Trophoblast cell (in vitro differentiated cells and primary cell): ENCODE results near the gene HMGXB3.

Experiments used
- DNase-seq, 2 donors: peaks; one replicate each; pipeline ENCODE4 v3.0.0-alpha.2; 2016
- H2AFZ ChIP-seq: 2 replicates; pipeline ENCODE4 v1.6.1; 2013; ENCODE audit warnings: low read length, moderate library complexity, mild to moderate bottlenecking; ENCODE audit not compliant: insufficient read depth, poor library complexity
- H2AK5ac ChIP-seq: 2 replicates; pipeline ENCODE4 v1.6.1; 2013; ENCODE audit warnings: mild to moderate bottlenecking, low read length
- H2BK120ac ChIP-seq: 2 replicates; pipeline ENCODE4 v1.6.1; 2013; ENCODE audit warnings: low read length, mild to moderate bottlenecking, moderate library complexity; ENCODE audit not compliant: insufficient read depth, poor library complexity
- H2BK12ac ChIP-seq: 2 replicates; pipeline ENCODE4 v1.6.1; 2013; ENCODE audit warnings: mild to moderate bottlenecking, low read length, moderate library complexity
- H2BK5ac ChIP-seq: 2 replicates; pipeline ENCODE4 v1.6.1; 2013; ENCODE audit warnings: low read length, low read depth, moderate library complexity, mild to moderate bottlenecking; ENCODE audit not compliant: poor library complexity
- H3K14ac ChIP-seq: 2 replicates; pipeline ENCODE4 v1.6.1; 2013; ENCODE audit warnings: mild to moderate bottlenecking, low read length
- H3K18ac ChIP-seq: 2 replicates; pipeline ENCODE4 v1.6.1; 2013; ENCODE audit warnings: mild to moderate bottlenecking, low read length
- H3K23ac ChIP-seq: 2 replicates; pipeline ENCODE4 v1.6.1; 2013; ENCODE audit warnings: low read length
- H3K27ac ChIP-seq: 2 replicates; pipeline ENCODE4 v1.5.1; 2013; ENCODE audit warnings: low read depth, mild to moderate bottlenecking, inconsistent platforms, low read length, moderate library complexity
- H3K27me3 ChIP-seq: 2 replicates; pipeline ENCODE4 v1.6.1; 2013; ENCODE audit warnings: inconsistent platforms, mild to moderate bottlenecking, low read length, moderate library complexity; ENCODE audit not compliant: insufficient read depth
- H3K36me3 ChIP-seq, 2 experiments: 1 replicate in 1 of 2; 2 replicates in 1 of 2; pipeline ENCODE4 v1.6.1; 2013; ENCODE audit warnings: low read length in 2 of 2, mild to moderate bottlenecking in 2 of 2, moderate library complexity in 1 of 2; ENCODE audit not compliant: insufficient read depth in 2 of 2, control insufficient read depth in 1 of 2
- H3K4ac ChIP-seq: 2 replicates; pipeline ENCODE4 v1.6.1; 2013; ENCODE audit warnings: low read depth, mild to moderate bottlenecking, low read length, moderate library complexity
- H3K4me1 ChIP-seq, 2 experiments: 1 replicate in 1 of 2; 2 replicates in 1 of 2; pipeline ENCODE4 v1.6.1; 2013; ENCODE audit warnings: low read length in 2 of 2, mild to moderate bottlenecking in 2 of 2, moderate library complexity in 1 of 2; ENCODE audit not compliant: insufficient read depth in 2 of 2, control insufficient read depth in 1 of 2
- H3K4me2 ChIP-seq: 2 replicates; pipeline ENCODE4 v1.6.1; 2013; ENCODE audit warnings: inconsistent platforms, mild to moderate bottlenecking, low read length, moderate library complexity
- H3K4me3 ChIP-seq: 2 replicates; pipeline ENCODE4 v1.5.1; 2013; ENCODE audit warnings: mild to moderate bottlenecking, low read depth, low read length, inconsistent platforms
- H3K79me1 ChIP-seq: one replicate; pipeline ENCODE4 v1.6.1; 2013; ENCODE audit warnings: low read length
- H3K79me2 ChIP-seq: 2 replicates; pipeline ENCODE4 v1.6.1; 2013; ENCODE audit warnings: low read length, mild to moderate bottlenecking; ENCODE audit not compliant: control insufficient read depth, insufficient read depth, poor library complexity
- H3K9ac ChIP-seq: 2 replicates; pipeline ENCODE4 v1.6.1; 2013; ENCODE audit warnings: mild to moderate bottlenecking, low read length
- H3K9me3 ChIP-seq: 2 replicates; pipeline ENCODE4 v1.6.1; 2013; ENCODE audit warnings: low read depth, mild to moderate bottlenecking, control low read depth, inconsistent platforms, low read length; ENCODE audit not compliant: insufficient read depth
- H4K12ac ChIP-seq: 2 replicates; pipeline ENCODE4 v1.6.1; 2013; ENCODE audit warnings: low read depth, mild to moderate bottlenecking, low read length, moderate library complexity
- H4K8ac ChIP-seq: 2 replicates; pipeline ENCODE4 v1.6.1; 2013; ENCODE audit warnings: low read depth, mild to moderate bottlenecking, low read length, moderate library complexity
- H4K91ac ChIP-seq: one replicate; pipeline ENCODE4 v1.6.1; 2013; ENCODE audit warnings: low read depth, mild to moderate bottlenecking, low read length, moderate library complexity
- WGBS: extraction: QIAGEN DNeasy Blood & Tissue Kit; methylation state at CpG from one replicate; pipeline ENCODE4 v1.1.7; 2013; ENCODE audit warnings: missing lambda C conversion rate; ENCODE audit not compliant: insufficient read length, insufficient coverage; ENCODE audit errors: extremely low coverage; 5-methylcytosine and 5-hydroxymethylcytosine counted together

Gene HMGXB3

GRCh38 chr5:150053713-150054392 is 53.3 kb downstream of the HMGXB3 start:
- Histone ChIP-seq H3K9ac (no peak overlapping the region), H3K4me2 (no peak overlapping the region), H2AFZ (no peak overlapping the region), H4K12ac (no peak overlapping the region), H3K79me1 (no peaks in the 10 kb centered on the region), H3K14ac (no peak overlapping the region), H3K18ac (no peak overlapping the region), H3K79me2 (no peaks in the 10 kb centered on the region), H2BK12ac (no peak overlapping the region), H3K4ac (no peak overlapping the region), H2BK120ac (no peak overlapping the region), H3K4me3 (no peak overlapping the region), H3K4me1 (peaks cover 8 to 9% of the 10 kb centered on the region in 2 experiments), H4K91ac (no peak overlapping the region), H2BK5ac (no peak overlapping the region), H3K27me3 (no peaks in the 10 kb centered on the region), H4K8ac (no peak overlapping the region), H3K36me3 (peaks cover 62 to 77% of the 10 kb centered on the region in 2 experiments), H3K27ac (no peak overlapping the region), H3K23ac (no peak overlapping the region), H2AK5ac (no peak overlapping the region), H3K9me3 (peaks cover 2% of the 10 kb centered on the region)
- DNase-seq = no peak
- WGBS = no CpG with 5 or more reads among the region's 14 CpGs

- H3K27me3 ChIP-seq = no peaks in the 10 kb centered on the region
- no peak overlapping the region for H3K27ac ChIP-seq
- H3K4me2 ChIP-seq = no peak overlapping the region
- H2BK5ac ChIP-seq = no peak overlapping the region
- peaks cover 8% of the 10 kb centered on the region in 2 experiments for H3K4me1 ChIP-seq
- H3K9ac ChIP-seq = no peak overlapping the region
- no peak overlapping the region for H2BK120ac ChIP-seq
- no peak overlapping the region for H4K91ac ChIP-seq
- H3K79me2 ChIP-seq = no peaks in the 10 kb centered on the region
- no CpG with 5 or more reads among the region's 2 CpGs for WGBS
- H3K36me3 ChIP-seq = peaks cover 56 to 71% of the 10 kb centered on the region in 2 experiments
- H3K79me1 ChIP-seq = no peaks in the 10 kb centered on the region
- no peak overlapping the region for H4K8ac ChIP-seq
- H2AK5ac ChIP-seq = no peak overlapping the region
- no peak overlapping the region for H3K23ac ChIP-seq
- peaks cover 2% of the 10 kb centered on the region for H3K9me3 ChIP-seq
- DNase-seq = peak; percentile 63 to 75
- no peak overlapping the region for H3K4me3 ChIP-seq
- no peak overlapping the region for H2BK12ac ChIP-seq
- H4K12ac ChIP-seq = no peak overlapping the region
- H3K18ac ChIP-seq = no peak overlapping the region
- no peak overlapping the region for H3K14ac ChIP-seq
- H3K4ac ChIP-seq = no peak overlapping the region
- H2AFZ ChIP-seq = no peak overlapping the region
These were observed 54.0 kb downstream of the HMGXB3 start for GRCh38 chr5:150054569-150054968.

GRCh38 chr5:150055326-150056074 is 55.0 kb downstream of the HMGXB3 start:
- H2BK120ac ChIP-seq = no peak overlapping the region

GRCh38 chr5:150056075-150056443 is 55.5 kb downstream of the HMGXB3 start:
- no CpG with 5 or more reads among the region's 9 CpGs for WGBS
- no peak for DNase-seq
- H3K9me3 ChIP-seq = peaks cover 2% of the 10 kb centered on the region

More at GRCh38 chr5:150055326-150056074, 55.0 kb downstream of the HMGXB3 start:
- no peak overlapping the region for H2AK5ac ChIP-seq
- no peak overlapping the region for H3K18ac ChIP-seq
- no peak overlapping the region for H2BK5ac ChIP-seq
- no peak overlapping the region for H3K4me3 ChIP-seq
- no peaks in the 10 kb centered on the region for H3K79me1 ChIP-seq
- H2BK12ac ChIP-seq = no peak overlapping the region
- H3K27me3 ChIP-seq = no peaks in the 10 kb centered on the region
- H3K9ac ChIP-seq = no peak overlapping the region
- no CpG with 5 or more reads among the region's 14 CpGs for WGBS
- H3K14ac ChIP-seq = no peak overlapping the region
- no peak overlapping the region for H2AFZ ChIP-seq
- H3K23ac ChIP-seq = no peak overlapping the region
- H3K4me1 ChIP-seq = peaks cover 3 to 8% of the 10 kb centered on the region in 2 experiments
- peaks cover 50 to 65% of the 10 kb centered on the region in 2 experiments for H3K36me3 ChIP-seq
- no peak for DNase-seq
- peaks cover 2% of the 10 kb centered on the region for H3K9me3 ChIP-seq
- H4K12ac ChIP-seq = no peak overlapping the region
- H3K27ac ChIP-seq = no peak overlapping the region
- no peak overlapping the region for H3K4ac ChIP-seq
- H4K91ac ChIP-seq = no peak overlapping the region
- H3K79me2 ChIP-seq = no peaks in the 10 kb centered on the region
- no peak overlapping the region for H4K8ac ChIP-seq
- no peak overlapping the region for H3K4me2 ChIP-seq

More at GRCh38 chr5:150056075-150056443, 55.5 kb downstream of the HMGXB3 start:
- H2BK120ac ChIP-seq = no peak overlapping the region
- H4K8ac ChIP-seq = no peak overlapping the region
- peaks cover 53 to 61% of the 10 kb centered on the region in 2 experiments for H3K36me3 ChIP-seq
- no peak overlapping the region for H3K18ac ChIP-seq
- no peak overlapping the region for H3K9ac ChIP-seq
- H3K14ac ChIP-seq = no peak overlapping the region
- H2AFZ ChIP-seq = no peak overlapping the region
- no peak overlapping the region for H3K27ac ChIP-seq
- no peak overlapping the region for H2BK5ac ChIP-seq
- H4K91ac ChIP-seq = no peak overlapping the region
- no peak overlapping the region for H3K4me2 ChIP-seq
- H3K79me1 ChIP-seq = no peaks in the 10 kb centered on the region
- no peak overlapping the region for H3K4me3 ChIP-seq
- H3K27me3 ChIP-seq = no peaks in the 10 kb centered on the region
- H4K12ac ChIP-seq = no peak overlapping the region
- no peaks in the 10 kb centered on the region for H3K79me2 ChIP-seq
- no peak overlapping the region for H3K23ac ChIP-seq
- H2AK5ac ChIP-seq = no peak overlapping the region
- no peak overlapping the region for H2BK12ac ChIP-seq
- H3K4ac ChIP-seq = no peak overlapping the region
- H3K4me1 ChIP-seq = peaks cover 3 to 8% of the 10 kb centered on the region in 2 experiments
